HL-60 (cell line): ENCODE measurements around the gene GNGT2.

ENCODE experiments used
- DNase-seq, 2 experiments: peaks; one replicate each; pipeline ENCODE4 v3.0.0-alpha.2; 2010 to 2020; ENCODE audit warnings: low read depth in 1 of 2, low spot score in 1 of 2
- H3K27ac ChIP-seq: fragments of 250-450 bp; sonication (Bioruptor Pico); replicated peaks from 2 replicates; pipeline ENCODE4 v1.5.1; 2020; ENCODE audit warnings: mild to moderate bottlenecking, moderate library complexity
- H3K27me3 ChIP-seq: fragments of 250-450 bp; sonication (Bioruptor Pico); 2 replicates; pipeline ENCODE4 v1.5.1; 2021; ENCODE audit warnings: mild to moderate bottlenecking, moderate library complexity; ENCODE audit not compliant: insufficient read depth, poor library complexity, severe bottlenecking
- H3K4me3 ChIP-seq: replicated peaks from 2 replicates; pipeline ENCODE4 v1.5.1; 2011; ENCODE audit warnings: mild to moderate bottlenecking, control low read depth, low read length; ENCODE audit not compliant: insufficient read depth
- GABPA ChIP-seq: IDR thresholded peaks from 2 replicates; pipeline ENCODE4 v1.6.1; 2012; ENCODE audit warnings: low read depth
- POLR2AphosphoS5 ChIP-seq: IDR thresholded peaks from 2 replicates; pipeline ENCODE4 v1.6.1; 2012; ENCODE audit warnings: low read depth
- SPI1 ChIP-seq: IDR thresholded peaks from 2 replicates; pipeline ENCODE4 v1.6.1; 2012; ENCODE audit warnings: low read depth, mild to moderate bottlenecking, borderline replicate concordance
- TF ChIP-seq, protein P1 (sequence below): IDR thresholded peaks from 2 replicates; pipeline ENCODE4 v1.6.1; 2012; ENCODE audit warnings: low read depth; ENCODE audit not compliant: insufficient replicate concordance
- TF ChIP-seq, protein P2 (sequence below): IDR thresholded peaks from one replicate; pipeline ENCODE4 v1.5.1; 2011; ENCODE audit warnings: low read length, control low read depth, inconsistent platforms; ENCODE audit not compliant: insufficient read depth

GNGT2 gene

DNA sequence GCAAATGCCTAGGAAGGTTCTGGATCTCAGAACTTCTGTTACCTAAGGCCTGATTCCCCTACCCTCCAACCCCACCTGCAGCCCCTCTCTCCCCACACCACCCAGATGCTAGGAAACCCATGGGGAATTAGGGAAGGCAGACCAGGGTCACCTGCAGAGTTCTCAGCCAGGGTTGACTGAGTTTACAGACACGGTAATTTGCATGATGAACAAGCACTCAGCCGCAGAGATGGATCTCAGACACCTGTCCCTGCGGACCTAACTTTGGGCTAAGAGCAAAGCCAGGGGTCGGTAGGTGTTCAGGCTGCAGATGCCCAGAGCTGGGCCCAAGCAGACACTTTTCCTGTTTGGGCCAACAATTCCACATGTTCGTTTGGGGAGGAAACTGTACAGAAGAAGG is 3.0 kb upstream of the GNGT2 start:
- DNase-seq: no peak
- Histone ChIP-seq H3K4me3 (no peak overlapping the region), H3K27me3 (no peaks in the 10 kb centered on the region), H3K27ac (no peak overlapping the region)
- TF ChIP-seq SPI1: no peak

DNA sequence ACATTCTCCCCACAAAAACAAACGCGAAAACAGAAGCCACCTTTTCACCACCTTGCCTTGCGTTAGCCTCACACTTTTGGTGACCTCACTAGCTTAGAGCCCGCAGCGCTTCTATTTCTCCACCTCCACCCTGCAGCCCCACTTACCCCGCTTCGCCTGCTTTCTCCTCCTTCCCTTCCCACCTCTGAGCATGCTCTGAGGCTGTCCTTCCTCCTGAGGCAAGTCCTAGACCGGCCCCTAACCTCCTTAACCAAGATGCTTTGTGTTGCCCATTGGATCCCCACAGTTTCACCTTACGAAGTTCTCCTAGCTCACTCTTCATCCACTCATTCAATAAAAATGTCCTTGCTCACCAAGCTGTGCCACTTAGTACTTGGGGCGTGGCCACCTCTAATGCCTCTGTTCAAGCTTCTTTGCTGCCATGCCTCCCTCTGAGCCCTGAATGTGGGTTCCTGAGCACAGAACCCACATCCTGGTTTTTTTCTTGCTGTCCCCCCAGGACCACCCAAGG is 1.3 kb downstream of the GNGT2 start:
- no peaks in the 10 kb centered on the region for H3K27me3 ChIP-seq
- TF ChIP-seq, protein P1, sequence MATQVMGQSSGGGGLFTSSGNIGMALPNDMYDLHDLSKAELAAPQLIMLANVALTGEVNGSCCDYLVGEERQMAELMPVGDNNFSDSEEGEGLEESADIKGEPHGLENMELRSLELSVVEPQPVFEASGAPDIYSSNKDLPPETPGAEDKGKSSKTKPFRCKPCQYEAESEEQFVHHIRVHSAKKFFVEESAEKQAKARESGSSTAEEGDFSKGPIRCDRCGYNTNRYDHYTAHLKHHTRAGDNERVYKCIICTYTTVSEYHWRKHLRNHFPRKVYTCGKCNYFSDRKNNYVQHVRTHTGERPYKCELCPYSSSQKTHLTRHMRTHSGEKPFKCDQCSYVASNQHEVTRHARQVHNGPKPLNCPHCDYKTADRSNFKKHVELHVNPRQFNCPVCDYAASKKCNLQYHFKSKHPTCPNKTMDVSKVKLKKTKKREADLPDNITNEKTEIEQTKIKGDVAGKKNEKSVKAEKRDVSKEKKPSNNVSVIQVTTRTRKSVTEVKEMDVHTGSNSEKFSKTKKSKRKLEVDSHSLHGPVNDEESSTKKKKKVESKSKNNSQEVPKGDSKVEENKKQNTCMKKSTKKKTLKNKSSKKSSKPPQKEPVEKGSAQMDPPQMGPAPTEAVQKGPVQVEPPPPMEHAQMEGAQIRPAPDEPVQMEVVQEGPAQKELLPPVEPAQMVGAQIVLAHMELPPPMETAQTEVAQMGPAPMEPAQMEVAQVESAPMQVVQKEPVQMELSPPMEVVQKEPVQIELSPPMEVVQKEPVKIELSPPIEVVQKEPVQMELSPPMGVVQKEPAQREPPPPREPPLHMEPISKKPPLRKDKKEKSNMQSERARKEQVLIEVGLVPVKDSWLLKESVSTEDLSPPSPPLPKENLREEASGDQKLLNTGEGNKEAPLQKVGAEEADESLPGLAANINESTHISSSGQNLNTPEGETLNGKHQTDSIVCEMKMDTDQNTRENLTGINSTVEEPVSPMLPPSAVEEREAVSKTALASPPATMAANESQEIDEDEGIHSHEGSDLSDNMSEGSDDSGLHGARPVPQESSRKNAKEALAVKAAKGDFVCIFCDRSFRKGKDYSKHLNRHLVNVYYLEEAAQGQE: no peak
- TF ChIP-seq GABPA: no peak
- TF ChIP-seq POLR2AphosphoS5: no peak
- TF ChIP-seq, protein P2, sequence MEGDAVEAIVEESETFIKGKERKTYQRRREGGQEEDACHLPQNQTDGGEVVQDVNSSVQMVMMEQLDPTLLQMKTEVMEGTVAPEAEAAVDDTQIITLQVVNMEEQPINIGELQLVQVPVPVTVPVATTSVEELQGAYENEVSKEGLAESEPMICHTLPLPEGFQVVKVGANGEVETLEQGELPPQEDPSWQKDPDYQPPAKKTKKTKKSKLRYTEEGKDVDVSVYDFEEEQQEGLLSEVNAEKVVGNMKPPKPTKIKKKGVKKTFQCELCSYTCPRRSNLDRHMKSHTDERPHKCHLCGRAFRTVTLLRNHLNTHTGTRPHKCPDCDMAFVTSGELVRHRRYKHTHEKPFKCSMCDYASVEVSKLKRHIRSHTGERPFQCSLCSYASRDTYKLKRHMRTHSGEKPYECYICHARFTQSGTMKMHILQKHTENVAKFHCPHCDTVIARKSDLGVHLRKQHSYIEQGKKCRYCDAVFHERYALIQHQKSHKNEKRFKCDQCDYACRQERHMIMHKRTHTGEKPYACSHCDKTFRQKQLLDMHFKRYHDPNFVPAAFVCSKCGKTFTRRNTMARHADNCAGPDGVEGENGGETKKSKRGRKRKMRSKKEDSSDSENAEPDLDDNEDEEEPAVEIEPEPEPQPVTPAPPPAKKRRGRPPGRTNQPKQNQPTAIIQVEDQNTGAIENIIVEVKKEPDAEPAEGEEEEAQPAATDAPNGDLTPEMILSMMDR: no peak
- TF ChIP-seq SPI1: no peak
- H3K4me3 ChIP-seq: no peak overlapping the region
- no peak overlapping the region for H3K27ac ChIP-seq
- no peak for DNase-seq

DNA sequence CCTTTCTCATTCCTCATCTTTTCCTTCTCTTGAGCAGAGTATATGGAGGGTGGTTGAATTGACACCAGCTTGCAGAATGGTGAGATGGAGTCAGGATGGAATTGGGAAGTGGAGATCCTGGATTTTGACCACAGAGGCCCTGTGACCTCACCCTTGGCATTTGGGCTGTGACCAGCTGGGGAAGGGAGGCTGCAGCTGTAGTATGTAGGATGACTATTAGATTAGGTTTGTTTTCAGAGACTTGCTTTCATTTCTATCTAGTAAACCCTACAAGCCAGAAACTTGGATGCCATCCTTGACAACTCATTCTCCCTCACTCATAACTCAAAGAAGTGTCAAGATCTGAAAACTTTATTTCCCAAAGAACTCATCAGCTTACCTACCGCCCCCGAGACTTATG is 5.9 kb downstream of the GNGT2 start:
- DNase-seq: no peak

DNA sequence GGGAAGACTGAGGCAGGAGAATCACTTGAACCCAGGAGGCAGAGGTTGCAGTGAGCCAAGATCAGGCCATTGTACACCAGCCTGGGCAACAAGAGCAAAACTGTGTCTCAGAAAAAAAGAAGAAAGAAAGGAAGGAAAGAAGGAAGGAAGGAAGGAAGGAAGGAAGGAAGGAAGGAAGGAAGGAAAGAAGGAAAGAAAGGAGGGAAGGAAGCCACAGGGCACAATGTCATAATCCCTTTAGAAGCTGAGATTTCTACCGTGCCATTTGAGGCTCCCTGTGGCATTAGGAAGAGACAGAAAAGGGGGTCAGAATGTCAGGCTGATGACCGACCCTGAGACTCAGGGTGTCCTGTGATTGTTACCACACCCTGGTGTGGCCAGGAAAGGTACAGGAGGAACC is 6.6 kb downstream of the GNGT2 start:
- H3K27ac ChIP-seq: no peak overlapping the region
- no peak for TF ChIP-seq GABPA
- DNase-seq: no peak
- no peaks in the 10 kb centered on the region for H3K27me3 ChIP-seq
- no peak overlapping the region for H3K4me3 ChIP-seq

More for the DNA sequence above, 5.9 kb downstream of the GNGT2 start:
- Histone ChIP-seq H3K27me3 (no peaks in the 10 kb centered on the region), H3K27ac (no peak overlapping the region), H3K4me3 (no peak overlapping the region)
- TF ChIP-seq SPI1: no peak
- TF ChIP-seq, protein P1: no peak

DNA sequence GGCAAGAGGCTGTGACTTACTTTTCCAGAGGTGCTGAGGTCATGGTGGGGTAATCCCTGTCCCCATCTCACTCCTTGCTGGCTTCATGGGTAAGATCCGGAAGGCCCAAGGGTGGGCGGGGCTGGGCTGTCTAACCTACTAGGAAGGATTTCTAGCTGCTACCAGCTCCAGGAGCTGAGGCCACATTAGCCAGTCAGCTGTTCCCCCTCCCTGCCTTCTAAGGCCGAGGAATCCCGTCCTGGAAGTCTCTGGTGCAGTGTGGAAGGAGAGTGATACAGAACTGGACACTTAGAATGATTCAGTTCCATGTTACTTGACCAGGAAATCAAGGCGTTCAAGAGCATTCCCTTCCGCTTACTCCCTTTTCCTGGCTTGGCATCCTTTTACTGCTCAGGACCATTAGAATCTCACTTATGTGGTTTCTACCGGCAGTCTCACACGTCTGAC is 8.9 kb downstream of the GNGT2 start:
- no peak overlapping the region for H3K27ac ChIP-seq
- no peak for DNase-seq
- no peaks in the 10 kb centered on the region for H3K27me3 ChIP-seq
- H3K4me3 ChIP-seq: no peak overlapping the region
- TF ChIP-seq GABPA (no peak), POLR2AphosphoS5 (no peak), SPI1 (no peak)
- TF ChIP-seq, protein P1: no peak
- TF ChIP-seq, protein P2: no peak
